Activated gamma-delta T cell (primary cell): Measurements from ENCODE around the gene CLDN20.
"Not testable (repeated sequence)": the region's sequence is repeated elsewhere in the genome, so short reads cannot be mapped to it uniquely, and the experiment has no call there.

ENCODE experiments used
- DNase-seq: peaks from one replicate; lab custom pipeline; 2025; lab: John Stamatoyannopoulos, UW

The CLDN20 gene

GRCh38 chr6:155311583-155311982, 47.8 kb downstream of the CLDN20 start:
- DNase-seq, result no peak

- not testable (repeated sequence) for DNase-seq
Observed at GRCh38 chr6:155312950-155313349, 49.1 kb downstream of the CLDN20 start.

GRCh38 chr6:155313602-155314091, 49.8 kb downstream of the CLDN20 start:
- no peak for DNase-seq

- DNase-seq, result peak; percentile 87
Observed at GRCh38 chr6:155314092-155314772, 50.4 kb downstream of the CLDN20 start, which contains the start of gene TFB1M. TFB1M (minus strand) TSS chr6:155314484; CDS start chr6:155314428, 56 bp downstream.

GRCh38 chr6:155314773-155315515, 51.1 kb downstream of the CLDN20 start:
- DNase-seq, result no peak

- DNase-seq, result no peak
Observed at GRCh38 chr6:155315516-155315871, 51.7 kb downstream of the CLDN20 start.

GRCh38 chr6:155316419-155316818, 52.6 kb downstream of the CLDN20 start:
- DNase-seq, result no peak

- no peak for DNase-seq
Observed at GRCh38 chr6:155317186-155317585, 53.4 kb downstream of the CLDN20 start.

GRCh38 chr6:155319902-155320301, 56.1 kb downstream of the CLDN20 start:
- DNase-seq, result no peak

GRCh38 chr6:155324172-155324571, 60.4 kb downstream of the CLDN20 start:
- no peak for DNase-seq

- no peak for DNase-seq
Observed at GRCh38 chr6:155324993-155325392, 61.2 kb downstream of the CLDN20 start.

GRCh38 chr6:155325700-155326516, 62.1 kb downstream of the CLDN20 start:
- DNase-seq, result no peak
